ENCODE data around the gene UFSP2.
A peak's percentile ranks its signal among the peaks of the same experiment; 100 is the strongest.

The UFSP2 gene

GRCh38 chr4:185425647-185426352 lies at the start of gene UFSP2:
Gene UFSP2 (minus strand): TSS chr4:185425964. CDS start chr4:185425868, 96 bp downstream.
- peak; percentile 77 to 85 for DNase-seq

GRCh38 chr4:185473247-185473646 lies 47.5 kb upstream of the UFSP2 start:
- DNase-seq, result no peak

GRCh38 chr4:185472103-185472542 lies 46.4 kb upstream of the UFSP2 start:
- no peak for DNase-seq

- peak; percentile 91 to 94 for DNase-seq
Measured at GRCh38 chr4:185471235-185472102, 45.7 kb upstream of the UFSP2 start, which contains the start of gene CCDC110. Gene CCDC110 (minus strand): TSS chr4:185471733. CDS start chr4:185471683, 50 bp downstream.

GRCh38 chr4:185470501-185471195 lies 44.9 kb upstream of the UFSP2 start:
- DNase-seq, result peak in 1 of 2 donors; percentile 5

- DNase-seq, result no peak
Measured at GRCh38 chr4:185469580-185470154, 43.9 kb upstream of the UFSP2 start.

- DNase-seq, result no peak
Measured at GRCh38 chr4:185468999-185469398, 43.2 kb upstream of the UFSP2 start.

- DNase-seq, result no peak
Measured at GRCh38 chr4:185467991-185468390, 42.2 kb upstream of the UFSP2 start.

GRCh38 chr4:185467101-185467500 lies 41.3 kb upstream of the UFSP2 start:
- DNase-seq, result no peak

- no peak for DNase-seq
Measured at GRCh38 chr4:185465707-185466106, 39.9 kb upstream of the UFSP2 start.

GRCh38 chr4:185464887-185465286 lies 39.1 kb upstream of the UFSP2 start:
- DNase-seq, result no peak

- no peak for DNase-seq
Measured at GRCh38 chr4:185464183-185464582, 38.4 kb upstream of the UFSP2 start.

GRCh38 chr4:185463541-185463940 lies 37.8 kb upstream of the UFSP2 start:
- no peak for DNase-seq

GRCh38 chr4:185461565-185461964 lies 35.8 kb upstream of the UFSP2 start:
- no peak for DNase-seq

- DNase-seq, result no peak
Measured at GRCh38 chr4:185457136-185457535, 31.4 kb upstream of the UFSP2 start.

GRCh38 chr4:185456131-185456530 lies 30.4 kb upstream of the UFSP2 start:
- no peak for DNase-seq

- DNase-seq, result no peak
Measured at GRCh38 chr4:185445209-185445608, 19.4 kb upstream of the UFSP2 start.

- DNase-seq, result no peak
Measured at GRCh38 chr4:185441479-185441878, 15.7 kb upstream of the UFSP2 start.

GRCh38 chr4:185437809-185438208 lies 12.0 kb upstream of the UFSP2 start:
- DNase-seq, result no peak

- DNase-seq, result no peak
Measured at GRCh38 chr4:185435466-185435865, 9.7 kb upstream of the UFSP2 start.

- DNase-seq, result no peak
Measured at GRCh38 chr4:185429660-185430059, 3.9 kb upstream of the UFSP2 start.

GRCh38 chr4:185426960-185427688 lies 1.4 kb upstream of the UFSP2 start:
- DNase-seq, result no peak

Data from stimulated activated CD4-positive, alpha-beta T cell treated with anti-CD3 and anti-CD28 coated beads, Interleukin-2, amount 100 ng/mL, for 48 hours (primary cell).